Hematopoietic multipotent progenitor cell treated with erythropoietin and hydrocortisone succinate and interleukin-3 and kit ligand, for 6 days (in vitro differentiated cells): ENCODE data around the gene NBAS.
A peak's percentile ranks its signal among the peaks of the same experiment; 100 is the strongest.
"Not testable (repeated sequence)": the region's sequence is repeated elsewhere in the genome, so short reads cannot be mapped to it uniquely, and the experiment has no call there.

ENCODE experiments used
- DNase-seq: peaks from one replicate; pipeline ENCODE4 v3.0.0-alpha.2; 2015

The NBAS gene

DNA sequence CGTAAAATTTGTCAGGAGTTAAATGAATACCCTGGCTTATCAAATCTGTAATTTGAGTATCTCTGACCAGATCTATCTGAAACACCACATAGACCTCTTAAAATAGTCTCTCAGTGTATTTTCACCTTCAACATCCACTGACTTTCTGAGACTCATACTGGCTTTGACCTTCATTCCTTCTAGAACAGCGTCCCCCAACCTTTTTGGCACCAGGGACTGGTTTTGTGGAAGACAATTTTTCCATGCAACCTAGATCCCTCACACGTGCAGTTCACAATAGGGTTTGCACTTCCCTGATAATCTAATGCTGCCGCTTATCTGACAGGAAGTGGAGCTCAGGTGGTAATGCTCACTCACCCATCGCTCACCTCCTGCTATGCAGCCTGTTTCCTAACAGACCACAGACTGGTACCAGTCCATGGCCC lies 3.2 kb downstream of the NBAS start:
- peak; percentile 69 for DNase-seq

DNA sequence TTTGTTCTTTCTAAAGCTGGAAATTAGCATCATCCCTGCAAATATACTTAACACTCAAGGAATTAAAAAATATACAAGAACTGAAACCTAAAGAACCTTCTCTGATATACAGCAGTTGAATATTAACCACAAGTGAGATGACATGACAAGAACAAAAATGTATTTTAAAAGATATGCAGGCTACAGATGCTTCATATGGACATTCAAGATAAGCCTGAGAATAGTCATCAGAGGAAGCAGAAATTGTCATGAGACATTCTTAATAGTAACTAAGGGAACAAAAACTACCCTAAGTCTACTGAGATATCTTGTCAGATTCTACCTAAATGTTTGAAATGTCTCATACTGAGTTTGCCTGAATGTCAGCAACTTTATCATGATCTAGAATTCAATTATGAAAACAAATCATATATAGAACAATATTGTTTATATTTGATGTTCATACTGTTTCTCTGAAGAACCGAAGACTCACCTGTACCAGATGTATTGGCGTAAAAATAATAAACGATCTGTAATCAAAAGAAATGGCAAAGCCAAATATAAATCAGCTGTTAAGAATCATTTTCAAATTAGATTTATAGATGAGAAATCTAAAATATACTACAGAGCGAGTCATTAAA lies 4.7 kb downstream of the NBAS start:
- DNase-seq, result peak; percentile 96

DNA sequence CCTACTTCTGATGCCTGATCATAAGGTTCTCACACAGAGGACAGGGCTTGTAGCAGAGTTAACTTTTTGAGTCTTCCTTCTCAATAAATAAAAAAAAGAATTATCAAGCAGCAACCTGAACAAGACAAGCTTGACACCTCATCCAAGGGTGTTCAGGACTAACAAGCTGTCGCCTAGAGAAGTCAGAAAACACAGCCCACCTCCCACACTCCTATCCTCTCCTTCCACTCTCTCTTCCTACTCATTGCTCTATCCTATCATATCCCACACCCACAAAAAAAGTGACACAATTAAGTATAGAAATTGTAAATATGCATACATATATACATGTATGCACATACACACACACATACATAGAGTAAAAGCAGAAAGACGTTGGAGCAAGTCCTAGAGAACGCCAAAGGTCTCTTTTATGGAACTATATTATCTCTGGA lies 5.4 kb downstream of the NBAS start:
- DNase-seq, result peak; percentile 46

GRCh38 chr2:15554525-15555218 lies 6.5 kb downstream of the NBAS start:
- peak; percentile 65 for DNase-seq

- DNase-seq, result no peak
Measured at GRCh38 chr2:15553951-15554350, 7.2 kb downstream of the NBAS start.

DNA sequence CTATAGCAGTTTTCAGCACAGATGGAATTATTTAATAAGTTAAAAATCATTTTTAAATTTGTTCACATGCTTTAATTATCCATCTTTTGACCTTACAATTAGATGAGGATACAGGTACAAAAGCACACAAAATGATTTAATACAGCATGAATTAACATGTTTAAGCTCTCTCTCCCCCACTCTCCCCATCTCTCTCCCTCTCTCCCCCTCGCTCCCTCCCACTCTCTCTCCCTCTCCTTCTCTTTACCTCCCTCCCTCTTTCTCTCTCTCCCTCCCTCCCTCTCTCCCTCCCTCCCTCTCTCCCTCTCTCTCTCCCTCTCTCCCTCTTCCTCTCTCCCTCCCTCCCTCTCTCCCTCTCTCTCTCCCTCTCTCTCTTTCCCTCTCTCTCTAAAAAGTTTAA lies 7.6 kb downstream of the NBAS start:
- DNase-seq, result no peak

DNA sequence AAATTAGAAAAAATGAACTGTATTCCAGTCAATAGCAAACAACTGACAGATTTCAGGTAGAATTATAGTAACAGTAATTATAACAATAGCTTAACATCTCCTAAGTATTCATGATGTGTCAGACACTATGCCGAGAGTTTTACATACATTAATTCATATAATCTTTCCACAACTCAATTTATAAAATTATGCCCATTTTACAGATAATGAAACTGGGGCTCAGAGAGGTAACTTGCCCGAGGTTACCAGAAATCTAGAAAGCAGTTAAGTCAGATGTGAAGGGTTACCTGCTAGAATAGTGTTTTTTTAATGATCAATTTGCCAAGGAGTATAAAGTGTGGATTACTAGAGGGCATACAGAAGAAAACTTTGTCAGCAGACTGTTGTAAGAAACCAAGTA lies 12.2 kb downstream of the NBAS start:
- no peak for DNase-seq

DNA sequence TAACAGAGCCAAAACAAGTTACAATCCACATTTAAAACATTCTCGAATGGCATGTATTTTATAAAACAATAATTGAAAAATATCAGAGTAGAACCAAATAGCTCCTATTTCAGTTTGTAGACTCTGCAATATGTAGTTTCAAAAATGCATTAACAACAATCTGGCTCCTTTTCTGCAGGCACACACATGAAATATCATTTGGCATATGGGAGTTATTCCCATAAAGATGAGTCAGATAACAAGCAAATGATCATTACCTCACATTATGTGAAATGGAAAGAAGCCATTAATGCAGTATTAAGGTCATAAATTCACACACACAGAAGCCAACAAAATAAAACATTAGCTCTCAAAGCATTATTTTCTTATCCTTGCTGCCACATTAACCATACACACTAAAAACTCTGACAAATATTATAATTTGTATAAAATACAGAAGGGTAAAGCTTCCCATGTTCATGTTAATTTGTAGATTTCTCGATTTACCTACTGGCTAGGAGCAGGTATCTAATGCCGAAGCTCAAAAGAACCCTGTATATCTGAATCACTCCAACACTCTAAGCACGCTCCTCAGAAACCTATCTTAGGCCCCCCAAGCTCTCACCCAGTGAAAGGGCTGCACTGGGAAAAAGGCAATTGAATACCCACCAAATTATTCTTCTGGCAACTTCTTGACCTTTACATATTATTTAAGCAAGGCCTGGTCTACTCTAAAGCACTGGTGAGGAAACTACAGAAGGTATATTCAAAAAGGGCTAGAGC lies 13.8 kb downstream of the NBAS start:
- no peak for DNase-seq

GRCh38 chr2:15546297-15547098 lies 14.6 kb downstream of the NBAS start:
- no peak for DNase-seq

- no peak for DNase-seq
Measured at GRCh38 chr2:15544227-15544626, 16.9 kb downstream of the NBAS start.

DNA sequence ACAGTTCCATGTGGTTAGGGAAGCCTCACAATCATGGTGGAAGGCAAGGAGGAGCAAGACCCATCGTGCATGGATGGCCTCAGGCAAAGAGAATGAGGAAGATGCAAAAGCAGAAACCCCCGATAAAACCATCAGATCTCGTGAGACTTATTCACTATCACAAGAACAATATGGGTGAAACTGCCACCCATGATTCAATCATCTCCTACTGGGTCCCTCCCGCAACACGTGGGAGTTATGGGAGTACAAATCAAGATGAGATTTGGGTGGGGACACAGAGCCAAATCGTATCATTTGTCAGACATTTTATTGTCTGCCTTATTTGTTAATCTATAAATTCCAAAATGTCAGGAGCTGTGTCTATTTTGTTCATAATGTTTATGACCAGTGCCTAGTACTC lies 17.6 kb downstream of the NBAS start:
- no peak for DNase-seq

- DNase-seq, result no peak
Measured at GRCh38 chr2:15543053-15543452, 18.1 kb downstream of the NBAS start.

GRCh38 chr2:15542269-15542668 lies 18.9 kb downstream of the NBAS start:
- not testable (repeated sequence) for DNase-seq

DNA sequence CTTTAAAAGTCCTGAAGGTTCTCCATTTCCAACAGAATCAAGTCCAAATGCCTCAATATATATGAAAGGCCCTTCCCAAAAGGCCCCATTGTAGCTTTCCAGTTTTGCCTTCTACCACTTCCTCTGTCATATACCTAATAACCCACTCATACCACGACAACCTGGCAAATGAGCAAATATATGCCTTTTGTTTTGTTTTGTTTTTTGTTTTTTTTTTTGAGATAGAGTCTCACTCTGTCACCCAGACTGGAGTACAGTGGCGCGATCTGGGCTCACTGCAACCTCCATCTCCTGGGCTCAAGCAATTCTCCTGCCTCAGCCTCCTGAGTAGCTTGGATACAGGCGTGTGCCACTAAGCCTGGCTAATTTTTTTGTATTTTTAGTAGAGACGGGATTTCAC lies 20.6 kb downstream of the NBAS start:
- DNase-seq, result not testable (repeated sequence)

GRCh38 chr2:15539999-15540398 lies 21.1 kb downstream of the NBAS start:
- no peak for DNase-seq

DNA sequence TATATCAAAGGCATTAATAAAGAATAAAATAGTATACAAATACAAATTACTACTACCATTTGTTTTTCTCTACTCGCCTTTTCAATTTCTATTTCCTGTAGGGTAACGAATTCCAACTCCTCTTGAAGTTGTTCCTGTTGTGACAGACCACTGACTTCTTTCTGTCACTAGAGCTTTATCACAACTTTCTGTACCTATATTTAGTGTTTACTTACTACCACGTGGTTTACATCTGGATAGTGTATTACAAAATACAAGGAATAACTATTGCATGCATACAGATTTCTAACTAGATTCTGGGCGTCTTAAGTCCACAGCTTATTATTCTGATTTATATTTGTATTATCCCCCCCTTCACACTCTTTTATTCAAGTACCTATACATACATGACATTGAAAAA lies 22.3 kb downstream of the NBAS start:
- DNase-seq, result no peak

GRCh38 chr2:15533860-15534480 lies 27.2 kb downstream of the NBAS start:
- DNase-seq, result no peak

DNA sequence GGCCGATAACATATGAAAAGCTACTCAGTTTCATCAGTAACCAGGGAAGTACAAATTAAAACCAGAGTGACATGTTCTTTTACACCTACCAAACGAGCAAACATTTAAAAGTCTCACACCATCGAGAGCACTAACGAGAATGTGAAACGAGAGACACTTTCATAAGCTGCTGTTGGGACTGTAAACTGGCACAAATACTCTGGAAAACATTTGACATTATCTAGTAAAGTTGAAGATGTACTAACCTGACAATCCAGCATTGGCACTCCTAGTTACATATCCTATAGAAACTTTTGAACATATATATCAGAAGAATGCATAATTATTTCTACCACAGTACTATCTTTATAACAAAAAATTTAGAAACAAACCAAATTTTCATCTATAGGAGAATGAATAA lies 28.1 kb downstream of the NBAS start:
- no peak for DNase-seq

- no peak for DNase-seq
Measured at GRCh38 chr2:15531095-15531854, 29.9 kb downstream of the NBAS start.

- peak; percentile 42 for DNase-seq
Measured at GRCh38 chr2:15527074-15527739, 33.9 kb downstream of the NBAS start.

GRCh38 chr2:15521641-15522181 lies 39.4 kb downstream of the NBAS start:
- DNase-seq, result no peak
